Stimulated activated CD8-positive, alpha-beta memory T cell treated with anti-CD3 and anti-CD28 coated beads, Interleukin-7, amount 100 ng/mL, for 48 hours (primary cell): Measurements from ENCODE around the gene TIMP2.
A peak's percentile ranks its signal among the peaks of the same experiment; 100 is the strongest.

ENCODE experiments used
- DNase-seq, 2 donors: peaks; one replicate each; pipeline ENCODE4 v3.0.0-alpha.2; 2020; ENCODE audit warnings: low read depth in 1 of 2; ENCODE audit errors: extremely low read depth in 1 of 2

The TIMP2 gene

DNA sequence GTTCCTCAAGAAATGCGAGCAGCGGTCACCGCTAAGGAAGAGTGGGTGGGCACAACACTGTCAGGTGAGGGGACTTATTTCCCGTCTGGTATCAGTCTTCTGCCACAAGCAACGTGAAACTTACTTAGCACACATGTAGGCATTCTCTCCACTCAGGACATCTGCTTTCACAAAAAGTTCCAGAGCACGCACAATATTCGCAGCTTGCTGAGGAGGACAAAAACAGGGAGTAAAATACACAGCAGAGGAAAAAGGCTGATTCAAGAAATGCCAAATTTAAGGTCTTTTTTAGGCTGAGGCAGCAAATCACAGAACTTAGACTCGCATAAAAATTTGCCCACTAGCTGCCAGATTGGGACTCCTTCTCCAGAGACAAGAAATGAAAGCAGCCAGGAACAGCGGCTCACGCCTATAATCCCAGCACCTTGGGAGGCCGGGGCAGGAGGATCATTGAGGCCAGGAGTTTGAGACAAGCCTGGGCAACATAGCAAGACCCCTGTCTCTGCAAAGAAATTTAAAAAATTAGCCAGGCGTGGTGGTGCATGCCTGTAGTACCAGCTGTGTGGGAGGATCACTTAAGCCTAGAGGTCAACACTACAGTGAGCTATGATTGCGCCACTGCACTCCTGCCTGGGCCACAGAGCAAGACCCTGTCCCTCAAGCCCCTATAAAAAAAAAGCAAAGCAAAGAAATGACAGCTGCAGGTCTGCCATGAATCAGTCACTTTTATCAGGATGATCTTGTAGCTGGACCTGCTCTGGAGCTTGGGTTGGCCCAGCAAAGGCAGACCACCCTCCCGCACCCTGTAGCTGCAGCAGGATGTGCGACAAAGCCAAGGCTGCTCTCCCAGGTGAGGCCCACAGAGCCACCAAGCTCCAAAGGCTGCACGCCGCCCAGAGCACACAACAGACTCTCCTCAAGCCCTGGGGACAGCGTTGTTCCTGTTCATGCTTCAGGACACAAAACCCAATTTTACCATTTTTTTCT, 105.1 kb downstream of the TIMP2 start:
- DNase-seq: no peak

DNA sequence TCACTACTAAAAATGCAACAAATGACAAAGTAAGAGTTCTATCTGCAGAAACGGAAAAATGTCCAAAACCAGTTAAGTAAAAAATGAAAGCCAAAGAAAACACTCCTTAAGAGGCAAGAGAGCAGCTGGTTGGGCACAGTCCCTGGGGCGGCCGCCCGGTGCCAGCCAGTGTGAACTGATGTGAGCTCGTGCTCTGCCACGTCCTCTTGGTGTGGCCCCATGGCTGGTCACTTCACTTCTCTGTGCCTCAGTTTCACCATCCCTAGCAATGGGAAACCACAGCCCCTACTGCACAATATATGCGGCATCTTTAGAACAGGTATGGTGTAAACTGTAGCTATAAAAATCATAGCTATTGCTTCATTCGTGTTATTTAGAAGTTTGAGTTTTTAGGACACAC, 105.8 kb downstream of the TIMP2 start:
- DNase-seq: no peak

DNA sequence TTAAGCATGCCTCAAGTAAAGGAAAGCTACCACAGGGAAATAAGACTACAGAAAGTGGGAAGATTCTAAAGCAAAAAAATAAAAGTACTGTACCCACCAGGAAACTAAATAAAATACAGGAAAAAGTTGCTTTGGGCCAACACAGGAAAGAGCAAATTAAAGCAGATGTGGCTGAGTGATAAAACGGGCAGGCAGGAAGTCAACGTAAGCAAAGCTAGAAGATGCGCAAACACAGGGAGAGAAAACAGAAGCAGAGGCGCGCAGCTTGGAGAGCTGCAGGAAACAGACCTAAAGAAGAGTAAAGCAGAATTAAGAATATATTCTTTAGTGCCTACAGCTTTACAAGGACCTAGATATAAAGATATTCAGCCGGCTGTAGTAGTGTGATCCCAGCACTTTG, 106.3 kb downstream of the TIMP2 start:
- DNase-seq: no peak

DNA sequence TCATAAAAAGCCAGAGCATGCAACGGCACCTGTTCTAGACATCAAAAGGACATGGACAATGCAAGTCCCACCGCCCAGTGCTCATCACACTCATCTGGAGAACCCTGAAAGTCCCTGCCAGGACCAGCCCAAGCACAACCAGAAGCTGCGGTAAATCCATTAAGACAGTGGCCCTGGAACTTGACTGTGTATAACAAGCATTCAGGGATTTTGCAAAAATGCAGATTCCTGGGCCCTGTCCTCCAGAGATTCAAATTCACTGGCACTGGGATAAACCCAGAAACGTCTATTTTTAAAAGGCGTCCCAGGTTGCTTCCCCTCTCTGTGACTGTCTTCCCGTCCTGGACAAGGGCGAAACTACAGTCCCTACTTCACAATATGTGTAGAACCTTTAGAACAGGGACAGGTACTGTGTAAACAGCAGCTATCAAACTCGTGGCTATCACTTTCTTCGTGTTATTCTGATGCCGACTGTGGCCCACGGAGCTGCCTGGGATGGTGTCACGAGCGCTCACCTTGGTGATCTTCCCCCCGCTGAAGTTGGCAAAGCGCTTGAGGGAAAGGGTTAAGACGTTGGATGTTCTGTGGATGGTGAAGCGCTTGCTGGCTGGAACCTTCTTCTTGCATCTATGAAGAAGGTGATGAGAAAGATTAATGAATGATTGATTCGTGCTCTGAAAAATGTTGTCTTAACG, 106.9 kb downstream of the TIMP2 start:
- DNase-seq: no peak

DNA sequence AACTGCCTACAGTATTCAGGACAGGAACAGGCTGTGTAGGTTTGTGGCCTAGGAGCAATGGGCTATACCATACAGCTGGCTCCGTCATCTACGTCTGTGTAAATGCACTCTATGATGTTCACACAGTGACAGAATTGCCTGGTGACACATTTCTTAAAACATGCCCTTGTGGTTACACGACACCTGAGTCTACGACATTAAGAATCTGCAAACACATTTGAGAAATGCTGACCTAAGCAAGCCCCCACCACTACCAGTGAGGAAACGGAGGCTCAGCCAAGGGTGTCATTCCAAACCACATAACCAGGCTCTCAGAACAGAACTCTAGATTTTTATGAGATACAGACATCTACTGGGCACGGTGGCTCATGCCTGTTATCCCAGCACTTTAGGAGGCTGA, 108.1 kb downstream of the TIMP2 start:
- peak in 1 of 2 donors; percentile 72 for DNase-seq

DNA sequence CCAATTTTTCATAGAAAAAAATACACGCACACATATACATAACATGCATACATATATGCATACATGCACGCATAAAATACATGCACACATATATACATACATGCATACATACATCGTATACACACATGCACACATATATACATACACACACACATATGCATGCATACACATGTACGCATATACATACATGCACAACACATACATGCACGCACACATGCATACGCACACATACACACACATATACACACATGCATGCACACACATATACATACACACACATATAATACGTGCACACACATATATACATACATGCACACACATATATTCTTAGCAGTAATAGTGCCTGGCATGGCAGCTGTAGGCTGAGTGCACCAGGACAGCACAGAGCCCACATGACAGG, 109.5 kb downstream of the TIMP2 start:
- DNase-seq: no peak

DNA sequence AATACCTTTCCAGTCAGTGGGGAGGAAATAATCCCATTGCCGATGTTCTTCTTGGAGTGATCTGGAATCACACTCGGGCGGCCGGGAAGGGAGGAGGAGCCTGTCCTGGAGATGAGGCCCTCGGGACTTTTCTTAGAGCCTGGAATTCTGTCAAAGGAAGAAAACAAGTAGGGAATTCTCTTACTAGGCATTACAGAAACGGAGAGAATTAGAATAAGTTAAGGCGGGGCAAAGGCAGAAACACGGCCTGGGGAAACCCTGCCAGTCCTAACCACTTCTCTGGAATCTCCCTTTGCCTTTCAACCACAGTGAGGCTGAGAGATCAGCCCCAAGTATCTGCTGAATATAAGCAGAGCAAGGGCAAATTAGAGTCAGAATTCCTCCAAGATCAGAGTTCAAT, 112.3 kb downstream of the TIMP2 start:
- DNase-seq: no peak

DNA sequence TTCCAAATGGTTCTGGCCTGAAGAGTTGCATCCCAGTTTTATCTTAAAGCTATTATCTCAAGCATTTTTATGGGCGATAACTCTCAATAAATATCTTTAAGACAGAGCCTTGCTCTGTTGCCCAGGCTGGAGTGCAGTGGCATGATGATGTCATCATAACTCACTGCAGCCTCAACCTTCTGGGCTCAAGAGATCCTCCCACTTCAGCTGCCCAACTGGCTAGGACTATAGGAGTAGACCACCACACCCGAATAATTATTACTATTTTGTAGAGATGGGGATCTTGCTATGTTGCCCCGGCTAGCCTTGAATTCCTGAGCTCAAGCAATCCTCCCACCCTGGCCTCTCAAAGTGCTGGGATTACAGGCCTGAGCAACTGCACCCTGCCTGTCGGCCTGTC, 117.0 kb downstream of the TIMP2 start:
- DNase-seq: no peak

DNA sequence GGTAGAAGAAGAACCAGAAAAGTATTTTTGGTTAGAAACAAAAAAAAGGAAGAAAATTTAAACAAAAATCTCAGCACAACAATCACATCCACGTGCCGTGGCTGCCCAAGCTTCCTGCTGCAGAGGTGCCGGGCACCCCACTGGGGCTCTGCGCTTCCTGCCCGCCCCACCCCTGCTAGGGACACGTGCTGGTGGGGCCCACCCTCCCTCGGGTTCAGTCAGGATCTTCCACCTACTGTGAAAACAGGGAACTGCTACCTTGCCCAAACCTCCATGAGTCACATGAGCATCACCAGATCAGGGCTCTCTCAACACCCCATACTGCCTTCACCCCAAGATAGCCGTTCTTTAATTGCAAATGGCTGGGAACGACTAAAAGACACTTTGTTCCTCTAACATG, 118.7 kb downstream of the TIMP2 start:
- DNase-seq: peak; percentile 39 to 43

DNA sequence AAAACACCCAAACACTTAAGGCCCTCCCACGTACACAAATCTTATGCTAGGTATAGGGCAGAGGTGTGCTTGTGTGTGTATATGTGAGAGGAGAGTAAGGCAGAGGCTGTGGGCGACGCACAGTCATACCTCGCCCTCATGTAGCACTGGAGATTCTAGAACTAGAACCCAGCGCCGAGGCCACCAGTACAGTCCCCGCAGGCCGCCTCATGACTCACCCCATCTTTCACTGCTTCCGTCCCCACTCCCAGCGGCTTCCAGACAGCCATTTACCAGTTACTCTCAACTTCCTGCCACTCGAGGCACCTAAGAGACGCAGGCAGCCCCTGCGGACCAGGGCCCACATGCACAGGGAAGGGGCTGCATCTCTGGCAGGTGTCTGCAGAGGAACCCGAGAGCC, 119.9 kb downstream of the TIMP2 start:
- DNase-seq: peak; percentile 51 to 66

DNA sequence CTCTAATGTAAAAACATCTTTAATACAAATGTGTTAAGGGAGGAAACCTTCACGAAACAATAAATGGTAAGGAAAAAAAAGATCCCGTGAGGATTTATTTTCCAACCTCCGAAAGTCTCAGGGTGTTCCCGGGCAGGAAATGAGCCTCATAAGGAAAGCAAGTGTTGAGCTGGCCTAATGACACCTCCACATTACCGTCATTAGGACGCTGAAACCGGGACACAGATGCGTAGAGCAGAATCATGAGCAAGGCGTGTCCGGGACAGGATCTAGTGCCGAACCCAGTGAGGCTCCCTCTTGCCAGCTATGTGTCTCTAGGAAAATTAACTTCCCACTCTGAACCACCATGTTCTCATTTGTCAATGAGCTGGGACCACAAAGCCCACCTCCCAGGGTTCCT, 120.4 kb downstream of the TIMP2 start:
- no peak for DNase-seq

DNA sequence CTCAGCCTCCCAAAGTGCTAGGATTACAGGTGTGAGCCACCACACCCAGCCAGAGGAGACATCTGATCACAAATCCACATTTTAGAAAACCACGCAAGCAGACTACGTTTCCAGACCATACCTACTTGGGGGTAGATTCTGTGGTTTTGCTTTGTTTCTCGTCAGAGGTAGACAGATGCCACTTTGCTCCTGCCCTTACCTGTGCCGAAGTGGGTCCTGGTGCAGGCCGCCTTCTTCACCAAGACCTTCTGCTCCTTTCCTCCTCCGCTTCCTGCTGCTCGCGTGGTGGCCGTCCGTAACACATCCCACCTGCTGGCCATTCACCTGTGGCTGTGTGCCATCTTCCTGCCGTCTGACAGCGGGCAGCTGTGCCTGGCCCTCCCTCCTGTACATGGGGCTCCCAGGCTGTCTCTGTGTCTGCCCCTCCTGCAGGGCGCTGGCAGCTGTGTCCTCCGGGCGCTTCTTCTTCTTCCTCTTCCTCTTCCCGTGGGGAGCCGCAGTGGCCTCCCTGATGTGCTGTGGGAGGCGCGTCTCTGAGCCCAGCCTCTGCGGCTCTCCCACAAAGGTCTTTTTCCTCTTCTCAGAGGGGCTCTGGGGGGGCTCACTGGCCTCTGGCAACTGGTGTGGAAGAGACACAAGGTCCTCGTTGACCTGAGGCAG, 121.9 kb downstream of the TIMP2 start:
- no peak for DNase-seq
